ENCODE measurements around the gene HSD17B10. TPM values are rescaled to one million over a fixed set of nuclear protein-coding genes. Genes with fewer than 3 reads are reported as not detected.

Gene HSD17B10
- polyA plus RNA-seq, 1 donor (not counting 4 experiments of a cell fraction or from before 2014, with no cell fraction given): 140 TPM

GRCh38 chrX:53481816-53482465 lies 47.8 kb upstream of the HSD17B10 start:
- no peaks in the 10 kb centered on the region for H3K9me1 ChIP-seq (ENCODE audit: control insufficient read depth, extremely low read depth, insufficient read depth, low read length)
- no peaks in the 10 kb centered on the region for H3K27me3 ChIP-seq (ENCODE audit: control insufficient read depth, extremely low read depth, insufficient read depth, low read length)
- TF ChIP-seq EZH2 (IDR thresholded peaks at IDR 0.05; ENCODE audit: low read length) (no peak), CTCF (optimal IDR thresholded peaks at IDR 0.05 in 1 of 3, IDR thresholded peaks at IDR 0.05 in 1 of 3, conservative IDR thresholded peaks at IDR 0.05 in 1 of 3; ENCODE audit: extremely low read depth in 1 of 3, insufficient read depth in 2 of 3, low read length in 3 of 3) (peak; percentile 70 to 81 (median 74))
- H3K36me3 ChIP-seq (ENCODE audit: control insufficient read depth in 2 of 2, extremely low read depth in 1 of 2, insufficient read depth in 2 of 2, low read length in 2 of 2): no peaks in the 10 kb centered on the region
- H3K4me2 ChIP-seq (ENCODE audit: control insufficient read depth, extremely low read depth, insufficient read depth, low read depth, low read length): peak overlapping the region; percentile 39
- H3K79me2 ChIP-seq (ENCODE audit: control insufficient read depth, insufficient read depth, low read length): no peaks in the 10 kb centered on the region
- no peaks in the 10 kb centered on the region for H4K20me1 ChIP-seq (ENCODE audit: control insufficient read depth, extremely low read depth, insufficient read depth, low read length)
- dilution Hi-C loops (cut with MboI; ENCODE audit: extremely low pct_ligation_motif_present, low sequenced_read_pairs): no loop called here
- DNase-seq (ENCODE audit: low read depth, low spot score) (no peak), FAIRE-seq (peak; percentile 29)
- H2AFZ ChIP-seq (ENCODE audit: control insufficient read depth, low read length): peak overlapping the region; percentile 41
- peak overlapping the region in 1 of 3 experiments; percentile 16 for H3K4me3 ChIP-seq (ENCODE audit: control insufficient read depth in 2 of 3, extremely low read depth in 1 of 3, insufficient read depth in 2 of 3, low read depth in 1 of 3, low read length in 3 of 3)
- H3K27ac ChIP-seq (ENCODE audit: control insufficient read depth, insufficient read depth, low read length): no peak overlapping the region
- peaks cover 9% of the 10 kb centered on the region for H3K4me1 ChIP-seq (ENCODE audit: control insufficient read depth, extremely low read depth, insufficient read depth, low read length)
- H3K9me3 ChIP-seq (ENCODE audit: control insufficient read depth, low read depth, low read length): no peaks in the 10 kb centered on the region
- H3K9ac ChIP-seq (ENCODE audit: control insufficient read depth, extremely low read depth, insufficient read depth, low read length): no peak overlapping the region

- no peaks in the 10 kb centered on the region for H3K9me1 ChIP-seq (ENCODE audit: control insufficient read depth, extremely low read depth, insufficient read depth, low read length)
- DNase-seq (ENCODE audit: low read depth, low spot score) (no peak), FAIRE-seq (no peak)
- H3K9ac ChIP-seq (ENCODE audit: control insufficient read depth, extremely low read depth, insufficient read depth, low read length): no peak overlapping the region
- peak overlapping the region; percentile 39 for H3K4me2 ChIP-seq (ENCODE audit: control insufficient read depth, extremely low read depth, insufficient read depth, low read depth, low read length)
- peak overlapping the region in 2 of 3 experiments; percentile 14 to 16 for H3K4me3 ChIP-seq (ENCODE audit: control insufficient read depth in 2 of 3, extremely low read depth in 1 of 3, insufficient read depth in 2 of 3, low read depth in 1 of 3, low read length in 3 of 3)
- H3K4me1 ChIP-seq (ENCODE audit: control insufficient read depth, extremely low read depth, insufficient read depth, low read length): peaks cover 14% of the 10 kb centered on the region
- TF ChIP-seq EZH2 (IDR thresholded peaks at IDR 0.05; ENCODE audit: low read length) (no peak), CTCF (optimal IDR thresholded peaks at IDR 0.05 in 1 of 3, IDR thresholded peaks at IDR 0.05 in 1 of 3, conservative IDR thresholded peaks at IDR 0.05 in 1 of 3; ENCODE audit: extremely low read depth in 1 of 3, insufficient read depth in 2 of 3, low read length in 3 of 3) (peak; percentile 43 to 72 (median 44))
- no peaks in the 10 kb centered on the region for H3K27me3 ChIP-seq (ENCODE audit: control insufficient read depth, extremely low read depth, insufficient read depth, low read length)
- H3K79me2 ChIP-seq (ENCODE audit: control insufficient read depth, insufficient read depth, low read length): no peaks in the 10 kb centered on the region
- peak overlapping the region; percentile 41 for H2AFZ ChIP-seq (ENCODE audit: control insufficient read depth, low read length)
- dilution Hi-C loops (cut with MboI; ENCODE audit: extremely low pct_ligation_motif_present, low sequenced_read_pairs): no loop called here
- no peaks in the 10 kb centered on the region for H3K9me3 ChIP-seq (ENCODE audit: control insufficient read depth, low read depth, low read length)
- no peaks in the 10 kb centered on the region for H3K36me3 ChIP-seq (ENCODE audit: control insufficient read depth in 2 of 2, extremely low read depth in 1 of 2, insufficient read depth in 2 of 2, low read length in 2 of 2)
- no peak overlapping the region for H3K27ac ChIP-seq (ENCODE audit: control insufficient read depth, insufficient read depth, low read length)
- H4K20me1 ChIP-seq (ENCODE audit: control insufficient read depth, extremely low read depth, insufficient read depth, low read length): no peaks in the 10 kb centered on the region
Measured at GRCh38 chrX:53481093-53481492, 46.9 kb upstream of the HSD17B10 start.
